ENCODE measurements around the gene APH1A. TPM values are rescaled to one million over a fixed set of nuclear protein-coding genes. Genes with fewer than 3 reads are reported as not detected.

APH1A gene
- total RNA-seq, 4 donors from 2014 or later: 114 to 133 (median 116) TPM

- Histone ChIP-seq H3K9me3 (no peaks in the 10 kb centered on the region), H3K36me3 (peaks cover 3 to 7% of the 10 kb centered on the region in 2 donors), H3K27ac (peak overlapping the region; percentile 73 to 78 (median 78)), H3K4me3 (replicated peaks in 1 of 3) (no peak overlapping the region), H3K27me3 (no peaks in the 10 kb centered on the region), H3K4me1 (peaks cover 18 to 34% of the 10 kb centered on the region in 2 donors)
- intact Hi-C loops (cut with DNase I): no loop called here
- 18 to 21% methylated on average over 11 of the region's 11 CpGs for WGBS, 2 donors
- no peak for TF ChIP-seq CTCF (IDR thresholded peaks at IDR 0.05)
- peak in 1 of 2 donors; percentile 58 for TF ChIP-seq POLR2A (IDR thresholded peaks at IDR 0.05)
- peak; percentile 92 to 93 for DNase-seq
Measured at GRCh38 chr1:150259758-150260669, 8.8 kb downstream of the APH1A start.

GRCh38 chr1:150259217-150259616 is 9.6 kb downstream of the APH1A start:
- peak; percentile 55 for DNase-seq
- Histone ChIP-seq H3K9me3 (no peaks in the 10 kb centered on the region), H3K4me3 (replicated peaks in 1 of 3) (no peak overlapping the region), H3K36me3 (peaks cover 0 to 2% of the 10 kb centered on the region in 2 donors), H3K27ac (peak overlapping the region; percentile 73 to 78 (median 78)), H3K4me1 (peaks cover 18 to 34% of the 10 kb centered on the region in 2 donors), H3K27me3 (no peaks in the 10 kb centered on the region)
- TF ChIP-seq CTCF (IDR thresholded peaks at IDR 0.05) (no peak), POLR2A (IDR thresholded peaks at IDR 0.05) (no peak)
- WGBS, 2 donors: 30 to 31% methylated on average over 4 of the region's 4 CpGs
- intact Hi-C loops (cut with DNase I): no loop called here

DNA sequence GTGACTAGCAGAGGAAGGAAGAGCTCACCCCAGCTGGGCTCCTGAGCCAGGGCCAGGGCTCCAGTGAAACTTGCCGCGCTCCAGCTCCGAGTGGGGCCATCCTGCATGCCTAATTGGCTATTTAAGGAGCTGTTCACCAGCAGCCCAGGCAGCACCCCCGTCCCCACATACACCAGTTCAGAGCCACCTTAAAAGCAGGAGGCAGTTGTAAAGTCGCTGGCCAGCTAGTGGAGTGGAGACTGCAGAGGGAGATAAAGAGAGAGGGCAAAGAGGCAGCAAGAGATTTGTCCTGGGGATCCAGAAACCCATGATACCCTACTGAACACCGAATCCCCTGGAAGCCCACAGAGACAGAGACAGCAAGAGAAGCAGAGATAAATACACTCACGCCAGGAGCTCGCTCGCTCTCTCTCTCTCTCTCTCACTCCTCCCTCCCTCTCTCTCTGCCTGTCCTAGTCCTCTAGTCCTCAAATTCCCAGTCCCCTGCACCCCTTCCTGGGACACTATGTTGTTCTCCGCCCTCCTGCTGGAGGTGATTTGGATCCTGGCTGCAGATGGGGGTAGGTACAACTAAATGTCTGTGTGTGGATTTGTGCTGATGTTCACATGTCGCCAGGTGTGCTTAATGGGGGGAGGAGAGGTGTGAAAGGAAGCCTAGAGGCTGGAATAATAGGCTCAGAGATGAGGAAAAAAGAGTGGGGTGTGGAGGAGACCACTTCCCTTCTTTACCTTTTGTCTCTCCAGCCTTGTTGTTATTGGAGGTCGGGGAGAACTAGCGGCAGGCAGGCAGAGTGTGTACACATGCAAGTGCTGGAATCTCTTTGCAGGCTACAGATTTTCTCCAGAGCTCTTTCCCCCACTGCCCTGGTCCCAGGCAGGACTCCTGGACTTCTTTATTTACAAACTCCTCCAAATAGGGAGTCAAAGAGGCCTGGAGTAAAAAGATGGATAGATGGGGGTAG is 10.9 kb downstream of the APH1A start, which contains the start of gene CA14:
Gene CA14 (plus strand): TSS at position 151 of the 962 bp plus-strand sequence. CDS start 355 bp downstream, at position 506.
- Histone ChIP-seq H3K27me3 (no peaks in the 10 kb centered on the region), H3K9me3 (no peaks in the 10 kb centered on the region), H3K4me1 (peaks cover 18 to 34% of the 10 kb centered on the region in 2 donors), H3K27ac (no peak within 1 kb of the TSS), H3K36me3 (no peaks in the 10 kb centered on the region), H3K4me3 (replicated peaks in 1 of 3) (no peak within 1 kb of the TSS)
- WGBS, 2 donors: 36 to 37% methylated on average over 13 of the region's 13 CpGs
- intact Hi-C loops (cut with DNase I): loop anchor here (2.0 kb wide), 1 partner anchor 21 kb away; no protein-coding TSS in a partner anchor
- TF ChIP-seq CTCF (IDR thresholded peaks at IDR 0.05) (no peak), POLR2A (IDR thresholded peaks at IDR 0.05) (no peak)
- DNase-seq: peak; percentile 71 to 80

DNA sequence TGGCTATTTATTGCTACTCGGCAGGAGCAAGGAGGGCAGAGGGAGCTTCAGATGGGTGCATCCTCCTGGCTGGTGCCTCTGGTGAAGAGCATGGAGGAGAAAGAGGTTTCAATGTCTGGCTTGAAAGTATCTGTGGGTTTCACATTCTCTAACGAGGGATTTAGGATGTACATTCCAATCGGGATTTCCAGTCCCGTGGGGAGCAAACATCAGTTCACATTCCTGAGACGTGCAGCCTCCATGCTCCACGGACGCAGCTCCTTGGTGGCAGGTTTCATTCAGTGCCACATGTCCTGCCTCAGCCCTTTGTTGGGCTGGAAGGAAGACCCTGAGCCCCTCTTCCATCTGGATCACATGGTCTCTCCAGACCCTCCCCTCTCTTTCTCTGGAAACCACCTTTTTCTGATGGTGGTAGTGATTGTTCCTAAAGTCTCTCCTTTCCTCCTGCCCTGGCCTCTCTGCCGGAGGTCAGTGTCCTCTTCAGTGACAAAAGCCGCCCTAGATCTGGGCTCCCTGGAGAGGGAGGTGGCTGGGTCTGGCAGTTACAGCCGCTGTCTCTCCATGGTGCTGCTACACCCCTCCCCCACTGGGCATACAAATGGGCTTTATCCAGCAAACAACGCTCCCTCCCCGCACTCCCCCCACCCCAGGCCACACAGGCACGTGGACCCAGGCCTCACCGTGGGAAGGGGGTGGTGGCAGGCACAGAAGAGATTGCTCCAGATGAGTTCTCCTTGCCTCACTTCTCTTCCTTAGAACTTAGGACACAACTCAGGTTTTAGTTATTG is 12.1 kb downstream of the APH1A start:
- Histone ChIP-seq H3K27me3 (no peaks in the 10 kb centered on the region), H3K4me3 (replicated peaks in 1 of 3) (no peak overlapping the region), H3K9me3 (no peaks in the 10 kb centered on the region), H3K36me3 (no peaks in the 10 kb centered on the region), H3K27ac (no peak overlapping the region), H3K4me1 (peaks cover 18 to 34% of the 10 kb centered on the region in 2 donors)
- WGBS, 2 donors: 39 to 56% methylated on average over 13 to 14 of the region's 14 CpGs
- no peak for TF ChIP-seq POLR2A (IDR thresholded peaks at IDR 0.05)
- no peak for TF ChIP-seq CTCF (IDR thresholded peaks at IDR 0.05)
- no peak for DNase-seq
- intact Hi-C loops (cut with DNase I): loop anchor here (2.0 kb wide), 1 partner anchor 22 kb away; no protein-coding TSS in a partner anchor

Data from thyroid gland (tissue), 4 donors.